SW480 (cell line): ENCODE measurements around the gene HLA-G.

Source experiments
- DNase-seq: peaks from one replicate; pipeline ENCODE4 v3.0.0-alpha.2; 2016; ENCODE audit warnings: low spot score

Gene HLA-G

GRCh38 chr6:29818892-29819291 is 8.7 kb upstream of the HLA-G start:
- no peak for DNase-seq

GRCh38 chr6:29824144-29824543 is 3.5 kb upstream of the HLA-G start:
- DNase-seq: no peak

GRCh38 chr6:29825848-29826247 is 1.8 kb upstream of the HLA-G start:
- no peak for DNase-seq

DNA sequence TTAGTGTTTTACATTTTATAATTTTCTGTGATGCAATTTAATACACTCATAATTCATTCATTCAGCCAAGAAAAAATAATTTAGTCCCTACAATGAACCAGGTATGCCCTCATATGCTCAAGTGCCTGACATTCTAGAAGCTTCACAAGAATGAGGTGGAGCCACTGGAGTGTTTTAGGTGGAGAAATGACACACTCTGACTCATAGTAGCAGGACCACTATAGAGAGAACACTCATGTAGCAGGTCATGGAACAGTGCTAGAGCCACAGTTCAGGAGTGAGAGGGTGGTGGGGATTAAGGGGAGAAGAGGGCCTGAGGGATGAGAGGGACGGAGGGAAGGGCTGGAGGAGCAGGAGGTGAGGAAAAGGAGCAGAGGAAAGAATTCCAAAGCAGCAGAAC is 1.4 kb upstream of the HLA-G start:
- DNase-seq: peak; percentile 17

DNA sequence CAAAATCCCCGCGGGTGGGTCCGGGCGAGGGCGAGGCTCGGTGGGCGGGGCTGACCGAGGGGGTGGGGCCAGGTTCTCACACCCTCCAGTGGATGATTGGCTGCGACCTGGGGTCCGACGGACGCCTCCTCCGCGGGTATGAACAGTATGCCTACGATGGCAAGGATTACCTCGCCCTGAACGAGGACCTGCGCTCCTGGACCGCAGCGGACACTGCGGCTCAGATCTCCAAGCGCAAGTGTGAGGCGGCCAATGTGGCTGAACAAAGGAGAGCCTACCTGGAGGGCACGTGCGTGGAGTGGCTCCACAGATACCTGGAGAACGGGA is 809 bp downstream of the HLA-G start:
- no peak for DNase-seq

DNA sequence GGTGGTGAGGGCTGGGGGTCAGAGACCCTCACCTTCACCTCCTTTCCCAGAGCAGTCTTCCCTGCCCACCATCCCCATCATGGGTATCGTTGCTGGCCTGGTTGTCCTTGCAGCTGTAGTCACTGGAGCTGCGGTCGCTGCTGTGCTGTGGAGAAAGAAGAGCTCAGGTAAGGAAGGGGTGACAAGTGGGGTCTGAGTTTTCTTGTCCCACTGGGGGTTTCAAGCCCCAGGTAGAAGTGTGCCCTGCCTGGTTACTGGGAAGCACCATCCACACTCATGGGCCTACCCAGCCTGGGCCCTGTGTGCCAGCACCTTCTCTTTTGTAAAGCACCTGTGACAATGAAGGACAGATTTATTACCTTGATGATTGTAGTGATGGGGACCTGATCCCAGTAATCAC is 2.1 kb downstream of the HLA-G start:
- no peak for DNase-seq

DNA sequence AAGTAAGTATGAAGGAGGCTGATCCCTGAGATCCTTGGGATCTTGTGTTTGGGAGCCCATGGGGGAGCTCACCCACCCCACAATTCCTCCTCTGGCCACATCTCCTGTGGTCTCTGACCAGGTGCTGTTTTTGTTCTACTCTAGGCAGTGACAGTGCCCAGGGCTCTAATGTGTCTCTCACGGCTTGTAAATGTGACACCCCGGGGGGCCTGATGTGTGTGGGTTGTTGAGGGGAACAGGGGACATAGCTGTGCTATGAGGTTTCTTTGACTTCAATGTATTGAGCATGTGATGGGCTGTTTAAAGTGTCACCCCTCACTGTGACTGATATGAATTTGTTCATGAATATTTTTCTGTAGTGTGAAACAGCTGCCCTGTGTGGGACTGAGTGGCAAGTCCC is 2.8 kb downstream of the HLA-G start:
- DNase-seq: no peak

- DNase-seq: no peak
Observed at GRCh38 chr6:29831776-29832175, 4.2 kb downstream of the HLA-G start.

GRCh38 chr6:29834564-29835436 is 7.2 kb downstream of the HLA-G start:
- DNase-seq: peak; percentile 9

- DNase-seq: no peak
Observed at GRCh38 chr6:29839917-29840316, 12.3 kb downstream of the HLA-G start.

GRCh38 chr6:29841030-29841429 is 13.4 kb downstream of the HLA-G start:
- no peak for DNase-seq

DNA sequence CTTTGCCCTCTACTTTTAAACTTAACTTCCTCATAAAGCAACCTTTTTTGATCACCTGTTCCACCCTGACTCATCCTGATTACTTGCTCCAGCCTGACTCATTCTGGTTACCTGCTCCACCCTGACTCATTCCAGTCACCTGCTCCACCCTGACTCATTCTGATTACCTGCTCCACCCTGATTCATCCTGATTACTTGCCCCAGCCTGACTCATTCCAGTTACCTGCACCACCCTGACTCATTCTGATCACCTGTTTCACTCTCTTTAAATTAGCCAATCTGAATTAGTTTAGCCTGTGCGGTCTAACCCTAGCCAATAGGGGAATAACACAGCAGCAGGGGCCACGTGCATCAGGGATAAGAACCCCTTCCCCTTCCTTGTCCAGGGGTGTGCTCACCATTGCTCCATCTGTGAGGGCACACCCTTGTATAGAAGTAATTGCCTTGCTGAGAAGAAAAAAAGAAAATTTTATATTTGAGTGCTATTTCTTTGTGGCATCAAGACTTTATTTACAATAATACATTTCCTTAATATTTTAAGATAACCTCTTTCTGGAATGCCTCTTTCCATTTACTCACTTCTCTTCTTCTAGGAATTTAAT is 17.9 kb downstream of the HLA-G start:
- DNase-seq: peak; percentile 80

GRCh38 chr6:29847871-29848630 is 20.4 kb downstream of the HLA-G start:
- peak; percentile 64 for DNase-seq

- no peak for DNase-seq
Observed at GRCh38 chr6:29850011-29850553, 22.5 kb downstream of the HLA-G start.

GRCh38 chr6:29851190-29851589 is 23.6 kb downstream of the HLA-G start:
- no peak for DNase-seq

- DNase-seq: no peak
Observed at GRCh38 chr6:29853245-29853644, 25.6 kb downstream of the HLA-G start.

DNA sequence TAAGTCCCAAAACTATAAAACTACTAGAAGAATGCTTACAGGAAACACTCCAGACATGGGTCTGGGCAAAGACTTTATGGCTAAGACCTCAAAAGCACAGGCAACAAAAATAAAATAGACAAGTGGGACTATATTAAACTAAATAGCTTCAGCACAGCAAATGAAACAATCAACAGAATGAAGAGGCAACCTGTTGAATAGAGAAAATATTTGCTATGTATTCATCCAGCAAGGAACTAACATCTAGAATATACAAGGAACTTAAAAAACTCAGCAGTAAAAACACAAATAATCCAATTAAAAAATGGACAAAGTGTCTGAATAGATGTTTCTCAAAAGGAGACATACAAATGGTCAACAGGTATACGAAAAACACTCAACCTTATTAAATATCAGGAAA is 30.4 kb downstream of the HLA-G start:
- no peak for DNase-seq

DNA sequence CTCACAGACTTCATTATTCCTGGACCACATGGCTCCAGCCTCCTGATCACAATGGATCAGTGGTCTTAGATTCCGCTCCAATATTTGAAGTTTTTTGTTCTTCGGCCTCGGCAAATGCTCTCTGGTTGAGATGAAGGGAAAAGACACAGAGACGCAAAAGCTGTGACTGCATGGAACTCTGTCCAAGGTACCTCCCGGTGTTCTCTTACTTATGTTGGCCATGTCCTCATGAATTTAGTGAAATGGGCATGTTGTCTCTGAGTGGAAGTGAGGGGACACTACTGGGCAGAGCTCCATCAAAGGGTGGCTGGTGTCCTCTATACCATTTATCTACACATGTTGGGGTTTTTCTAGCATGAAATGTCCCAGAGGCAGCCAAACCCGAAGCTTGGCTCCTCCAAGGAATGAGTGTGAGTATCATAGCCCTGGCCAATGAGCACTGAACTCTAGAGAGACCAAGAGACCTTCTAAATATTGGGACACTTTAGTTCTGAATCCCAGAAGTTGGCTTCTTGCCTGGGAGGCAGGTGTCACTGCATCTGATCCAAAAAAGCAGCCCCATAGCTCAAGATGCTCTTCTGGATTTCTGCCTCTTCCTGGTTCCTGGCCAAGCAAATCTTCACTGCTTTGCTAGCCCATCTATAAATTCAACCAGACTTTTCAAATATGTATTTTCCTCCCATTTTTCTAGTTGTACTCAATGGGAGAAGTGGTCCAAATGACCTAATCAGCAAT is 34.1 kb downstream of the HLA-G start:
- DNase-seq: no peak

DNA sequence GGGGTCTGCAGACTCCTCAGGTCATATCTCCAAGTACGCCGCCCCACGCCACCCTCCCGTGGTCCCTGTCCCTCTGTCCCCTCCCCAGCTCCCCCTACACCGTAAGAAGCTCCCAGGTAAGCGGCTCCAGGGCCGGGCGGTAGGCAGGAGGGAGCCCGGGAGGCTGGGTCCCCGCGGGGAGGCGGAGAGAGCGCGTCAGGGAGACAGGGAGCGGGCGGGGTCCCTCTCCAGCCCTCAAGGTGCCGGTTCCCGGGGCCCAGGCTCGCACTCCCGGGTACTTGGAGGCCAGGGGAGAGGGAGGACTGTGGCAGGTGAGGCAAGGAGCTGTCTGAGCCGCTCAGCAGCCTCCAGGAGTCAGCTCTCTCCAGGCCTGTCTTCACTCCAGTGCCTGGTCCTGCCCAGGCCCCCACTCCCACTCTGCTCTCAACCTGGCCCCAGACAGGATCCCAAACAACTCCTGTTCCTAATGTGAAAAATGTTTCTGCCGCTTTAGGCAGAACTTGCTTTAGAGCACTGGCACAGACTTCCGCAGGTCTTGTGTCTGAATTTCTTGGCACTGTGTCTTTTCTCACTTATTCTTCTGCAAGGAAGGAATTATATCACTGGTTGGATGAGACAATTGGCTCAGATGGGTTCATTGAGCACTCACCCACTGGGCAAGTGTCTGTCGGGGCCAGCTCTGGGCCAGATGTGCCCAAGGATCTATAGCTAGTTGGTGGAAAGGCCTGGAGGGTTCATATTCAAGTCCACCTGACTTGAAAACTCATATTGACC is 36.6 kb downstream of the HLA-G start:
- DNase-seq: no peak

GRCh38 chr6:29865631-29866030 is 38.0 kb downstream of the HLA-G start:
- DNase-seq: no peak

GRCh38 chr6:29870104-29870503 is 42.5 kb downstream of the HLA-G start:
- DNase-seq: no peak
